HG03439 (cell line): Measurements from ENCODE around the gene CXXC4.

Experiments used
- ATAC-seq: cut with Tn5 transposase; IDR thresholded peaks from one replicate; pipeline ENCODE4 v1.9.1; 2021; ENCODE audit warnings: mild to moderate bottlenecking, moderate library complexity; ENCODE audit not compliant: unreplicated experiment

The CXXC4 gene

DNA sequence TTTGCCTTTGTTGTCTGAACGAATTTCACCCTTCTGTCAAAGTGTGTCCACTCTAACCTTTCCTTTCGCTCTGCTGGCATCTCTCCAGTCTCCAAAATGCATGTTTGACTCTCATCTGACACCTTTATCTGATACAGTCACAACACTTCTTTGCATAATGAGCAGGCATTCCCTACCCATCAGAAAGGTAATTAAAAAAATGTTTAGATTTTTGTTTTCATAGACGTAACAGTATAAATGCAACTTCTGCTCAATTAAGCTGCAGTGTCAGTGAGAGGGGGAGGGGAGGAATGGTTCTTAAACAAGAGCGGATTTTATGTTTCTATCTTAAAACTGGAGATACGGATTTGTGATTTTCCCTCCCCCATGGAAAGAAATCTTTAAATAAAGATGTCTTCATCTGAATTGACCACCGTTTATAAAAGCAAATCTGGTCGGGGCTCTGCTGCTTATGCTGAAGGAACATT is 70.2 kb downstream of the CXXC4 start:
- ATAC-seq, result no peak

DNA sequence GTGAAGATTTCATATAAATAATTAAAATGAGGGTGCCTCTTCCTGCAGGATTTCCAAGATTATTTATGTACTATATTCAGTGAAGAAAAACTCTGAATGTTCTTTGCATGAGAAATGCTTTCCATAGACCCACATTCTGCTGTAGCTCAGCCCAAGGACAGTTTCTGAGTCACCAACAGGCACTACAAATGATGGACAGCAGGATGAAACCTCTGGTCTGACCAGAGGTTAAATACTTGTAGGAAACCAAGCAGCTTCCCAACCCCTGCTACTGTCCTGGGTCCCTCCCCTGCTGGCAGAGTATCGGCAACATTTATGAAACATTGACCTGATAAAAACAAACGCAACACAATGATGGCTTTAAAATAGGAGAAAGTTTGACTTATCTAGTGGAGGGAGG is 73.1 kb downstream of the CXXC4 start:
- no peak for ATAC-seq

DNA sequence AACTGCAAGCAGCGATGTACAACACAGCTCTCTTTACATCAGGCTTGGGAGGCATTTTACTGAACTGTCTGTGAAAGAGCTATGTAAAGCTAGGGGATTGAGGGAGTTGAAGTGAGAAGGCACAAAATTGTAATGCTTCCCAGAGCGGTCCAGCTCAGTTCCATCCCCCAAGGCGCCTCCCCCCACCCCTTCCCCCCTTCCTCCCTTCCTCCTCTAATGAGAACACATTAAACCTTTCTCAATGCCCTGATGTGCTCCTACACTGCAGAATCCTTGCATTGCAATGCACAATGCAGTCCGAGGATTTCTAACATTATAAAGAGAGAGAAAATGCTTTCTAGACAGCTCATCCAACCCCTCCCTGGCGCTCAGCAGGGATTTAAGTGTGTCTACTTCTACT is 73.9 kb downstream of the CXXC4 start:
- no peak for ATAC-seq
